PC-9 (cell line): ENCODE results near the gene RIN1. TPM values are rescaled to one million over a fixed set of nuclear protein-coding genes. Genes with fewer than 3 reads are reported as not detected.

ENCODE experiments used
- BruUV-seq: library from RNA; stranded (reverse); fragments of 400-500 nt; replicated peaks from 2 replicates; lab custom pipeline; 2021; lab: Mats Ljungman, UMichigan
- CTCF ChIA-PET: fragments of 300-600 bp; sonication (Branson Sonifier 250); formaldehyde crosslinking; loops from one replicate; lab custom pipeline; 2022; ENCODE audit warnings: antibody characterized with exemption; lab: Charles Lee
- POLR2A ChIA-PET: fragments of 300-600 bp; sonication (Branson Sonifier 250); formaldehyde crosslinking; loops from one replicate; lab custom pipeline; 2022; ENCODE audit warnings: antibody characterized with exemption; ENCODE audit not compliant: unreplicated experiment; lab: Charles Lee
- DNase-seq, 2 experiments: peaks; one replicate each; pipeline versions ENCODE4 v3.0.0 to v3.0.0-alpha.2; 2015 to 2022; ENCODE audit warnings: mixed read lengths in 1 of 2
- H2AFZ ChIP-seq: fragments of 200-600 bp; sonication (generic); 2 replicates; pipeline ENCODE4 v1.8.1; 2017; ENCODE audit warnings: antibody characterized with exemption
- H3F3A ChIP-seq: fragments of 200-600 bp; sonication (generic); 2 replicates; pipeline ENCODE4 v1.8.1; 2017; ENCODE audit warnings: antibody characterized with exemption, mild to moderate bottlenecking, low read depth; ENCODE audit not compliant: insufficient read depth
- H3K27ac ChIP-seq: fragments of 200-600 bp; sonication (generic); 2 replicates; pipeline ENCODE4 v1.6.1; 2016; ENCODE audit warnings: mixed run types
- H3K27me3 ChIP-seq: fragments of 200-600 bp; sonication (generic); 2 replicates; pipeline ENCODE4 v1.6.1; 2016; ENCODE audit warnings: low read depth, mixed run types; ENCODE audit not compliant: insufficient read depth
- H3K36me3 ChIP-seq: fragments of 200-600 bp; sonication (generic); 2 replicates; pipeline ENCODE4 v1.6.1; 2016; ENCODE audit warnings: low read depth, mixed run types
- H3K4me1 ChIP-seq: fragments of 200-600 bp; sonication (generic); replicated peaks from 2 replicates; pipeline ENCODE4 v1.6.1; 2016; ENCODE audit warnings: mixed run types; ENCODE audit not compliant: insufficient read depth
- H3K4me2 ChIP-seq: fragments of 200-600 bp; sonication (generic); 2 replicates; pipeline ENCODE4 v1.6.1; 2017; ENCODE audit warnings: mixed run types
- H3K4me3 ChIP-seq: fragments of 200-600 bp; sonication (generic); 2 replicates; pipeline ENCODE4 v1.6.1; 2016; ENCODE audit warnings: mixed run types
- H3K79me2 ChIP-seq: fragments of 200-600 bp; sonication (generic); 2 replicates; pipeline ENCODE4 v1.6.1; 2017; ENCODE audit warnings: low read depth, mixed run types
- H3K9me2 ChIP-seq: fragments of 200-600 bp; sonication (generic); 2 replicates; pipeline ENCODE4 v1.8.1; 2017; ENCODE audit warnings: mild to moderate bottlenecking; ENCODE audit not compliant: insufficient read depth
- H3K9me3 ChIP-seq: fragments of 200-600 bp; sonication (generic); 2 replicates; pipeline ENCODE4 v1.8.1; 2016; ENCODE audit warnings: low read depth; ENCODE audit not compliant: insufficient read depth
- H4K20me1 ChIP-seq: fragments of 200-600 bp; sonication (generic); 2 replicates; pipeline ENCODE4 v1.8.1; 2017; ENCODE audit not compliant: insufficient read depth
- CTCF ChIP-seq: fragments of 200-600 bp; sonication (generic); conservative IDR thresholded peaks from 2 replicates; pipeline ENCODE4 v1.6.1; 2017; ENCODE audit warnings: mixed run types, antibody characterized with exemption, mild to moderate bottlenecking, moderate library complexity
- EZH2 ChIP-seq: fragments of 200-600 bp; sonication (generic); IDR thresholded peaks from 2 replicates; pipeline ENCODE4 v1.8.0; 2017; ENCODE audit warnings: antibody characterized with exemption, low read depth
- intact Hi-C: fragments of 100-400 bp; cut with micrococcal nuclease; formaldehyde crosslinking; loops from one replicate; pipeline ENCODE4 v1.10.0; 2022; ENCODE audit not compliant: unreplicated experiment
- total RNA-seq: library from RNA; stranded (reverse); gene quantifications from 2 replicates; pipeline ENCODE4 v1.2.3, GENCODE V29; 2021

The RIN1 gene
- total RNA-seq, 1 experiment from 2014 or later: 15.5 TPM

DNA sequence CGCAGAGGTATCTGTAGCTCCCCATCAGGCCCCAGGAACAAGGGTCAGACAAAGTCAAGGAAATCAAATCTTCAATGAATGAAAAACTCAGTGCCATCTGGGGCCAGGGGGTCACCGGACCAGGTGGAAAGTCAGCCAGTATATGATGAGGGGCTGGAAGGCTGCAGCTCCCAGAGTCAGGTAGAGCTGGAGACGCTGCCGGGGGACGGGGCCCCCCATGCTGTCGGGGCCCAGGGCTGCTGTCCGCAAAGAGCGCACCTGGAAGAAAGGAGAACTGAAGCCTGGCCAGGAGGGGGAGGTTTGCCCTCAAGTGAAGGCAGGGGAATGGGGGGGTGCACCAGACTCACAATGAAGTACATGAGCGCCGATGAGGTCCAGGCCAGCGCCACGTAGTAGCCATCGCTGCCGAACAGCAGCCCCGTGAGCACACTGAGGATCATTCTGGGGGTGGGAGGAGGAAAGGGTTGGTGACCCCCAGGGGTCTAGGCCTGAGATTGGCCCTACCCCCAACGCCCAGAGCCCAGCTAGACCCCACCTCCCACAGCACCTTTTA, 51.6 kb downstream of the RIN1 start:
- Histone ChIP-seq H3K79me2 (peaks cover 24% of the 10 kb centered on the region), H4K20me1 (peaks cover 42% of the 10 kb centered on the region), H2AFZ (no peak overlapping the region), H3K27me3 (no peaks in the 10 kb centered on the region), H3K4me3 (no peak overlapping the region), H3K4me2 (no peak overlapping the region), H3F3A (peaks cover 34% of the 10 kb centered on the region), H3K27ac (no peak overlapping the region), H3K4me1 (peaks cover 8% of the 10 kb centered on the region), H3K36me3 (no peaks in the 10 kb centered on the region; the same call in 1 of the 2 replicates), H3K9me2 (no peaks in the 10 kb centered on the region), H3K9me3 (no peaks in the 10 kb centered on the region)
- ChIA-PET CTCF (no interaction called here), POLR2A (interaction anchor here (1.0 kb wide), 1 partner anchor 572 kb away, joined by 6 read pairs; the partner anchor contains the start of gene KAT5)
- BruUV-seq: no TSS peak
- no peak for DNase-seq
- intact Hi-C loops: no loop called here
- no peak for TF ChIP-seq EZH2
- TF ChIP-seq CTCF: no peak

- DNase-seq: no peak
- ChIA-PET POLR2A (interaction anchor here (1.0 kb wide), 1 partner anchor 571 kb away, joined by 6 read pairs; the partner anchor contains the start of gene KAT5), CTCF (interaction anchor here (0.6 kb wide), 1 partner anchor 101 kb away, joined by 4 read pairs; no protein-coding TSS in a partner anchor)
- H3K27ac ChIP-seq: no peak overlapping the region
- H2AFZ ChIP-seq: no peak overlapping the region
- no peaks in the 10 kb centered on the region for H3K9me2 ChIP-seq
- H3K9me3 ChIP-seq: no peaks in the 10 kb centered on the region
- no peaks in the 10 kb centered on the region for H3K27me3 ChIP-seq
- H3K4me1 ChIP-seq: peaks cover 8% of the 10 kb centered on the region
- intact Hi-C loops: no loop called here
- H3K79me2 ChIP-seq: peaks cover 22% of the 10 kb centered on the region
- H4K20me1 ChIP-seq: peaks cover 42% of the 10 kb centered on the region
- no peak overlapping the region for H3K4me3 ChIP-seq
- BruUV-seq: no TSS peak
- H3K36me3 ChIP-seq: no peaks in the 10 kb centered on the region; the same call in 1 of the 2 replicates
- H3K4me2 ChIP-seq: no peak overlapping the region
- 0 out of 2 replicates have a peak, but pooled peaks have one; percentile 18 for TF ChIP-seq CTCF
- no peak for TF ChIP-seq EZH2
- peaks cover 35% of the 10 kb centered on the region for H3F3A ChIP-seq
Measured at GRCh38 chr11:66283461-66284105, 52.7 kb downstream of the RIN1 start.

DNA sequence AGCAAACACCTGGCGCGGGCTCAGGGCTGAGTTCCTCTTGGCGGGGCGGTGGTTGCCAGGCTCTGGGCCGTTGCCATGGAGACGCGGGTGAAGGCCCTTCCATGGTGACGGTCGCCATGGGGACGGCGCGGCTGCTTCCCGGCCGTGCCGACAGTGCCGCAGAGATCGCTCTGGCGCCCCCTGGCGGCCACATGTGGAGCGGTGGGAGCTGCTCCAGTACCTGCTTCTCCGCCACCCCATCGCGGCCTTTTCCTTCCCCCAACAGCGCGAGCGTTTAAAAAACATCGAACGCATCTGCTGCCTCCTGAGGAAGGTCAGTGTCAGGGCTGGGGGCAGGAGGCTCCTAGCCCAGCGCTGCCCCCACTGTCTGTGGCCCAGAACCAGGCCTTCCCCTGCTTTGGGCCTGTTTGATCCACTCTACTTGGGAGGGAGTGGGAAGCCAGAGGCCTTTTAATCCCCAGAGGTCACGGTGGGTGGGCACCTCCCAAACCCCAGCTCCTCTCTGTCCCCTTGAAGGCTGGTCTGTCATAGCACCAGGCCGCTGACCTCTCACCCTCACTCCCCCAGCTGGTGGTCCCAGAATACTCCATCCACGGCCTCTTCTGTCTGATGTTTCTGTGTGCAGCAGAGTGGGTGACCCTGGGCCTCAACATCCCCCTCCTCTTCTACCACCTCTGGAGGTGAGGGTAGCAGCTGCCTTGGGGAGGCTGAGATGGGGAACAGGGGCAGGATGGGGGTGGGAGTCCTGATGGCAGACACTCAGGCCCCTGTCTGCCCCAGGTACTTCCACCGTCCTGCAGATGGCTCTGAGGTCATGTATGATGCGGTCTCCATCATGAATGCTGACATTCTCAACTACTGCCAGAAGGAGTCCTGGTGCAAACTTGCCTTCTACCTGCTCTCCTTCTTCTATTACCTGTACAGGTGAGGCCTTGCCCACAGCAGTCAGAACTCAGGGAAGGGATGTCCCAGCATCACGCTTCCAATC, 53.5 kb downstream of the RIN1 start:
- Histone ChIP-seq H2AFZ (no peak overlapping the region), H3F3A (peaks cover 35% of the 10 kb centered on the region), H4K20me1 (peaks cover 42% of the 10 kb centered on the region), H3K79me2 (peaks cover 14% of the 10 kb centered on the region), H3K27ac (no peak overlapping the region), H3K4me1 (peaks cover 4% of the 10 kb centered on the region), H3K27me3 (no peaks in the 10 kb centered on the region), H3K36me3 (no peaks in the 10 kb centered on the region; the same call in 1 of the 2 replicates), H3K4me3 (no peak overlapping the region), H3K9me2 (no peaks in the 10 kb centered on the region), H3K4me2 (no peak overlapping the region), H3K9me3 (no peaks in the 10 kb centered on the region)
- intact Hi-C loops: no loop called here
- ChIA-PET CTCF (interaction anchor here (0.5 to 0.7 kb wide), 3 partner anchors 17 to 154 kb away, joined by 3 to 5 read pairs (median 3); no protein-coding TSS in a partner anchor), POLR2A (interaction anchor here (0.6 kb wide), 1 partner anchor 30 kb away, joined by 4 read pairs; no protein-coding TSS in a partner anchor)
- no TSS peak for BruUV-seq
- DNase-seq: peak; percentile 93 to 97
- TF ChIP-seq CTCF (peak; percentile 96), EZH2 (no peak)
